Adrenal gland (tissue), 12 donors: ENCODE measurements around the gene C15orf40. TPM values are rescaled to one million over a fixed set of nuclear protein-coding genes. Genes with fewer than 3 reads are reported as not detected.

Experiments used
- DNase-seq, 7 donors: peaks; one replicate each; pipeline ENCODE4 v3.0.0-alpha.2; 2019 to 2020
- H3K27ac ChIP-seq, 5 donors: fragments of 200-600 bp; sonication (generic) in 4 of 5; 1 replicate in 3 of 5; 2 replicates in 2 of 5; pipeline versions ENCODE4 v1.5.1 to v1.8.0; 2016 to 2020; ENCODE audit warnings: mild to moderate bottlenecking in 1 of 5
- H3K27me3 ChIP-seq: fragments of 200-600 bp; 2 replicates; pipeline ENCODE4 v1.8.0; 2021
- H3K36me3 ChIP-seq, 2 donors: fragments of 200-600 bp; replicated peaks in 1 of 2; 1 replicate in 1 of 2; 2 replicates in 1 of 2; pipeline versions ENCODE4 v1.5.1 to v1.8.0; 2018 to 2022
- H3K4me1 ChIP-seq, 2 donors: fragments of 200-600 bp; replicated peaks in 1 of 2; 1 replicate in 1 of 2; 2 replicates in 1 of 2; pipeline versions ENCODE4 v1.5.1 to v1.8.0; 2018 to 2021
- H3K4me3 ChIP-seq, 4 donors: fragments of 200-600 bp; sonication (generic) in 3 of 4; one replicate each; pipeline ENCODE4 v1.5.1; 2016 to 2018
- H3K9me3 ChIP-seq, 3 donors: fragments of 200-600 bp; sonication (generic) in 1 of 3; replicated peaks in 1 of 3; 1 replicate in 2 of 3; 2 replicates in 1 of 3; pipeline versions ENCODE4 v1.5.1 to v1.8.0; 2016 to 2021
- CTCF ChIP-seq, 6 experiments: fragments of 450-650 bp in 4 of 6; fragments of 200-600 bp in 2 of 6; sonication (generic) in 1 of 6; IDR thresholded peaks; 1 replicate in 5 of 6; 2 replicates in 1 of 6; pipeline versions ENCODE4 v1.5.1 to v1.8.0; 2016 to 2021; ENCODE audit warnings: antibody characterized with exemption in 6 of 6, mild to moderate bottlenecking in 2 of 6, moderate library complexity in 1 of 6
- POLR2A ChIP-seq, 2 donors: fragments of 450-650 bp; IDR thresholded peaks; one replicate each; pipeline ENCODE4 v1.6.1; 2017; ENCODE audit warnings: antibody characterized with exemption in 2 of 2, mild to moderate bottlenecking in 2 of 2, moderate library complexity in 1 of 2
- WGBS, 4 donors: extraction: QIAGEN DNeasy Blood & Tissue Kit in 2 of 4; methylation state at CpG; one replicate each; pipeline versions ENCODE4 v1.1.5 to v1.1.7; 2013 to 2017; 5-methylcytosine and 5-hydroxymethylcytosine counted together
- intact Hi-C, 2 donors: fragments of 100-400 bp; cut with DNase I; formaldehyde crosslinking; loops; one replicate each; pipeline versions ENCODE4 v1.14.1 to v1.15.0; 2022 to 2023
- polyA plus RNA-seq, 3 donors: library from polyadenylated mRNA; stranded (reverse); fragments of 200-250 nt in 2 of 3; fragments of 350-450 nt in 1 of 3; fragmentation: Illumina TruSeq in 1 of 3; extraction: RNeasy Lipid Tissue Mini Kit (QIAGEN cat#74804) in 1 of 3; gene quantifications; one replicate each; pipeline ENCODE4 v1.2.3, GENCODE V29; 2013 to 2014
- total RNA-seq, 9 donors: library from RNA; depleted of rRNA in 4 of 9; stranded (reverse); fragments of >200 nt in 4 of 9; fragments of 120-200 nt in 1 of 9; fragmentation: NEBNext Ultra II Directional in 1 of 9; extraction: Animal tissue kit (Norgen Biotek cat#: 25700) in 1 of 9; gene quantifications; one replicate each; pipeline versions ENCODE4 v1.1.0 to v1.2.4, GENCODE V29; 2013 to 2023
- donor health status: healthy with polysubstance abuse.
- donor health status: Bipolar disorder and iron deficiency.
- donor health status: DM: yes; HTN: yes; CAD: no.
- donor health status: DM: no; HTN: no; CAD: no.
- donor health status: DM: no; HTN: no; CAD: no.
- donor health status: DM: yes; HTN: yes; CAD: no.

The C15orf40 gene
- total and polyA plus RNA-seq, 12 donors: 7.8 to 28.2 (median 23.0) TPM

- no peaks in the 10 kb centered on the region for H3K9me3 ChIP-seq
- WGBS, 4 donors: 95 to 99% (median 98%) methylated on average over 5 of the region's 5 CpGs
- H3K36me3 ChIP-seq: no peaks in the 10 kb centered on the region
- no peak for DNase-seq
- H3K27me3 ChIP-seq: no peaks in the 10 kb centered on the region
- H3K27ac ChIP-seq: no peak overlapping the region
- H3K4me3 ChIP-seq: no peak overlapping the region
- peaks cover 2 to 4% of the 10 kb centered on the region in 2 donors for H3K4me1 ChIP-seq
- TF ChIP-seq CTCF (IDR thresholded peaks at IDR 0.05) (no peak), POLR2A (IDR thresholded peaks at IDR 0.05) (no peak)
- intact Hi-C loops: no loop called here
These were observed 46.5 kb downstream of the C15orf40 start for GRCh38 chr15:82964890-82965289.

GRCh38 chr15:82963471-82964341 lies 47.7 kb downstream of the C15orf40 start:
- Histone ChIP-seq H3K4me1 (no peaks in the 10 kb centered on the region), H3K27me3 (no peaks in the 10 kb centered on the region), H3K27ac (no peak overlapping the region), H3K4me3 (no peak overlapping the region), H3K36me3 (no peaks in the 10 kb centered on the region), H3K9me3 (no peaks in the 10 kb centered on the region)
- no peak for DNase-seq
- WGBS, 4 donors: 89 to 91% (median 90%) methylated on average over 7 of the region's 7 CpGs
- TF ChIP-seq CTCF (IDR thresholded peaks at IDR 0.05): no peak
- intact Hi-C loops: no loop called here

DNA sequence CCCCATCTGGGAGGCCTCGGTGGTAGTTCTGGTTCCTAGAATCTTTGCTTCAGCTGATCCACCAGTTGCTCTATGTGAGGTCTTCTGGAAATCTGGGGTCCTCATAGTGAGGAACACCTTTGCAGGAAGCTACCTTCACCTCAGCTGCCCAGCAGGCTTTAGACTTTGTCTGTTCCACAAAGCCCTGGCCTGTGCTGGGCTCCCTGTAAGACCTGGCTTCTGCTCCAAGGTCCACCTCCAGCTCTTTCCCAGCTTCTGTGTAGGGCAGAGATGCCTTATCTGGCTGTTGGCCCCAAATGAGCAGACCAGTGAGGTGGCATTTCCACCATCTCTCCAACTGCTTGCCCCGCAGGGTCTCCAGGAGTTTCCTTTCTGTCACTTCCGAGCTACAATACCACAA lies 50.7 kb downstream of the C15orf40 start:
- H3K4me3 ChIP-seq: no peak overlapping the region
- no peak overlapping the region for H3K27ac ChIP-seq
- H3K4me1 ChIP-seq: no peaks in the 10 kb centered on the region
- no peaks in the 10 kb centered on the region for H3K36me3 ChIP-seq
- TF ChIP-seq CTCF (IDR thresholded peaks at IDR 0.05) (no peak), POLR2A (IDR thresholded peaks at IDR 0.05) (no peak)
- H3K27me3 ChIP-seq: no peaks in the 10 kb centered on the region
- DNase-seq: no peak
- no peaks in the 10 kb centered on the region for H3K9me3 ChIP-seq
- 88 to 100% (median 89%) methylated on average over 3 of the region's 3 CpGs for WGBS, 4 donors
- intact Hi-C loops: no loop called here

GRCh38 chr15:82959423-82959822 lies 52.0 kb downstream of the C15orf40 start:
- H3K4me3 ChIP-seq: no peak overlapping the region
- H3K27ac ChIP-seq: no peak overlapping the region
- intact Hi-C loops: loop anchor here in 1 of 2 donors (10.0 kb wide), 1 partner anchor 55 kb away; no protein-coding TSS in a partner anchor
- H3K36me3 ChIP-seq: no peaks in the 10 kb centered on the region
- TF ChIP-seq POLR2A (IDR thresholded peaks at IDR 0.05) (no peak), CTCF (IDR thresholded peaks at IDR 0.05) (no peak)
- H3K27me3 ChIP-seq: no peaks in the 10 kb centered on the region
- no peaks in the 10 kb centered on the region for H3K4me1 ChIP-seq
- WGBS, 4 donors: 93 to 97% (median 95%) methylated on average over 5 of the region's 5 CpGs
- no peaks in the 10 kb centered on the region for H3K9me3 ChIP-seq
- DNase-seq: no peak
